ENCODE measurements around the gene CMIP.
A peak's percentile ranks its signal among the peaks of the same experiment; 100 is the strongest.

The CMIP gene

GRCh38 chr16:81624760-81625543 is 180.3 kb downstream of the CMIP start:
- no peak for DNase-seq (ENCODE audit: low read depth)

- no peak for DNase-seq (ENCODE audit: low read depth)
These were observed 181.0 kb downstream of the CMIP start for GRCh38 chr16:81625544-81626153.

- peak; percentile 7 for DNase-seq (ENCODE audit: low read depth)
These were observed 181.6 kb downstream of the CMIP start for GRCh38 chr16:81626181-81626674.

- DNase-seq (ENCODE audit: low read depth): no peak
These were observed 182.4 kb downstream of the CMIP start for GRCh38 chr16:81627024-81627423.

- DNase-seq (ENCODE audit: low read depth): no peak
These were observed 183.2 kb downstream of the CMIP start for GRCh38 chr16:81627729-81628244.

GRCh38 chr16:81629034-81629802 is 184.6 kb downstream of the CMIP start:
- no peak for DNase-seq (ENCODE audit: low read depth)

- no peak for DNase-seq (ENCODE audit: low read depth)
These were observed 185.5 kb downstream of the CMIP start for GRCh38 chr16:81629896-81630634.

- no peak for DNase-seq (ENCODE audit: low read depth)
These were observed 186.0 kb downstream of the CMIP start for GRCh38 chr16:81630635-81631031.

- DNase-seq (ENCODE audit: low read depth): peak; percentile 73
These were observed 188.0 kb downstream of the CMIP start for GRCh38 chr16:81632392-81633146.

GRCh38 chr16:81633147-81633619 is 188.6 kb downstream of the CMIP start:
- no peak for DNase-seq (ENCODE audit: low read depth)

- DNase-seq (ENCODE audit: low read depth): no peak
These were observed 189.2 kb downstream of the CMIP start for GRCh38 chr16:81633680-81634379.

GRCh38 chr16:81634380-81635062 is 189.9 kb downstream of the CMIP start:
- DNase-seq (ENCODE audit: low read depth): no peak

- no peak for DNase-seq (ENCODE audit: low read depth)
These were observed 190.7 kb downstream of the CMIP start for GRCh38 chr16:81635063-81635937.

- no peak for DNase-seq (ENCODE audit: low read depth)
These were observed 191.8 kb downstream of the CMIP start for GRCh38 chr16:81636298-81636993.

GRCh38 chr16:81637336-81638235 is 193.0 kb downstream of the CMIP start:
- no peak for DNase-seq (ENCODE audit: low read depth)

- no peak for DNase-seq (ENCODE audit: low read depth)
These were observed 193.8 kb downstream of the CMIP start for GRCh38 chr16:81638286-81638945.
